BJ (cell line): ENCODE measurements around the gene BCL2. TPM values are rescaled to one million over a fixed set of nuclear protein-coding genes. Genes with fewer than 3 reads are reported as not detected.

Source experiments
- CTCF ChIA-PET: fragments of 350-600 bp; formaldehyde crosslinking; extraction: SDS; loops from one replicate; lab custom pipeline; 2021; ENCODE audit warnings: antibody characterized with exemption, inconsistent platforms; lab: Yijun Ruan, JAX
- POLR2A ChIA-PET: fragments of 300-600 bp; sonication (Branson Sonifier 250); formaldehyde crosslinking; extraction: SDS; loops from one replicate; lab custom pipeline; 2021; ENCODE audit warnings: antibody characterized with exemption; lab: Charles Lee
- DNase-seq: peaks from one replicate; pipeline ENCODE4 v3.0.0-alpha.2; 2011; ENCODE audit warnings: low read depth
- H3K27me3 ChIP-seq: 2 replicates; pipeline ENCODE4 v1.6.0; 2011; ENCODE audit warnings: low read length; ENCODE audit not compliant: control insufficient read depth, insufficient read depth
- H3K36me3 ChIP-seq: 2 replicates; pipeline ENCODE4 v1.5.1; 2011; ENCODE audit warnings: low read length; ENCODE audit not compliant: control insufficient read depth, insufficient read depth
- H3K4me3 ChIP-seq: 2 replicates; pipeline ENCODE4 v1.5.1; 2011; ENCODE audit warnings: low read depth, mild to moderate bottlenecking, control low read depth, low read length
- CTCF ChIP-seq: IDR thresholded peaks from 2 replicates; pipeline ENCODE4 v1.5.1; 2011; ENCODE audit warnings: low read depth, mild to moderate bottlenecking, control low read depth, inconsistent platforms, low read length, moderate library complexity; ENCODE audit not compliant: insufficient read depth
- polyA plus RNA-seq: library from polyadenylated mRNA; depleted of rRNA; stranded (reverse); fragments of >200 nt; gene quantifications from 2 replicates; pipeline ENCODE4 v1.2.3, GENCODE V29; 2011

BCL2 gene
- polyA plus RNA-seq, 1 experiment: 0.15 TPM

- Histone ChIP-seq H3K4me3 (no peak overlapping the region), H3K36me3 (no peaks in the 10 kb centered on the region), H3K27me3 (no peaks in the 10 kb centered on the region; the same call in 1 of the 2 replicates)
- ChIA-PET POLR2A (no interaction called here), CTCF (no interaction called here)
- no peak for DNase-seq
- no peak for TF ChIP-seq CTCF
Observed at GRCh38 chr18:63189817-63190216, 129.8 kb downstream of the BCL2 start.

- no peaks in the 10 kb centered on the region; the same call in 1 of the 2 replicates for H3K27me3 ChIP-seq
- ChIA-PET CTCF (no interaction called here), POLR2A (no interaction called here)
- no peaks in the 10 kb centered on the region for H3K36me3 ChIP-seq
- DNase-seq: no peak
- no peak overlapping the region for H3K4me3 ChIP-seq
- TF ChIP-seq CTCF: no peak
Observed at GRCh38 chr18:63189041-63189440, 130.5 kb downstream of the BCL2 start.

- H3K27me3 ChIP-seq: peaks cover 2% of the 10 kb centered on the region
- TF ChIP-seq CTCF: no peak
- no peaks in the 10 kb centered on the region for H3K36me3 ChIP-seq
- CTCF ChIA-PET: no interaction called here
- DNase-seq: no peak
- H3K4me3 ChIP-seq: no peak overlapping the region
- POLR2A ChIA-PET: interaction anchor here (0.6 kb wide), 1 partner anchor 1615 kb away, joined by 3 read pairs; no protein-coding TSS in a partner anchor
Observed at GRCh38 chr18:63187791-63188460, 131.6 kb downstream of the BCL2 start.

- TF ChIP-seq CTCF: no peak
- Histone ChIP-seq H3K4me3 (no peak overlapping the region), H3K27me3 (peaks cover 3% of the 10 kb centered on the region), H3K36me3 (no peaks in the 10 kb centered on the region)
- POLR2A ChIA-PET: no interaction called here
- no peak for DNase-seq
- CTCF ChIA-PET: no interaction called here
Observed at GRCh38 chr18:63187223-63187574, 132.4 kb downstream of the BCL2 start.

- ChIA-PET CTCF (interaction anchor here (0.9 kb wide), 1 partner anchor 11 kb away, joined by 3 read pairs; no protein-coding TSS in a partner anchor), POLR2A (no interaction called here)
- TF ChIP-seq CTCF: no peak
- H3K36me3 ChIP-seq: no peaks in the 10 kb centered on the region
- H3K27me3 ChIP-seq: peaks cover 3% of the 10 kb centered on the region
- no peak overlapping the region for H3K4me3 ChIP-seq
- no peak for DNase-seq
Observed at GRCh38 chr18:63186520-63187222, 132.9 kb downstream of the BCL2 start.
